ENCODE data around the gene APP. TPM values are rescaled to one million over a fixed set of nuclear protein-coding genes. Genes with fewer than 3 reads are reported as not detected.

Gene APP
- total and polyA plus RNA-seq, 2 of the 13 experiments (the other 11 are each of a cell fraction or from before 2014, with no cell fraction given), result 70.6 to 262 TPM

DNA sequence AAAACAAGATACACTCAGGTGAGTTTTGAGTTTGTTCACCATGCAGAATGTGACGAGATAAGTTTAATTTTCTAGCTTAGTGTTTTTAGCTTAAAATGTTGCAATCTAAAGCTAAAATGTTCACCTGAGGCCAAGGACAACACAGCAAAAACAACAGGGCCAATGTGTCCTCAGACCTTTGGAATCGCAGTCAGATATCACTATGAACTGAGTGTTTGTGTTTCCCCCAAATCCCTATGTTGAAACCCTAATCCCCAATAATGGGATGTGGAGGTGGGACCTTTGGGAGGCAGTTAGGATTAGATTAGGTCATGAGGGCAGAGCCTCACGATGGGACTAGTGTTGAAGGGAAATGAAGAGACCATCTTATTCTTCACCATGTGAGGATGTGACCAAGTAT is 291.4 kb downstream of the APP start (continued):
- TF ChIP-seq, protein P1, sequence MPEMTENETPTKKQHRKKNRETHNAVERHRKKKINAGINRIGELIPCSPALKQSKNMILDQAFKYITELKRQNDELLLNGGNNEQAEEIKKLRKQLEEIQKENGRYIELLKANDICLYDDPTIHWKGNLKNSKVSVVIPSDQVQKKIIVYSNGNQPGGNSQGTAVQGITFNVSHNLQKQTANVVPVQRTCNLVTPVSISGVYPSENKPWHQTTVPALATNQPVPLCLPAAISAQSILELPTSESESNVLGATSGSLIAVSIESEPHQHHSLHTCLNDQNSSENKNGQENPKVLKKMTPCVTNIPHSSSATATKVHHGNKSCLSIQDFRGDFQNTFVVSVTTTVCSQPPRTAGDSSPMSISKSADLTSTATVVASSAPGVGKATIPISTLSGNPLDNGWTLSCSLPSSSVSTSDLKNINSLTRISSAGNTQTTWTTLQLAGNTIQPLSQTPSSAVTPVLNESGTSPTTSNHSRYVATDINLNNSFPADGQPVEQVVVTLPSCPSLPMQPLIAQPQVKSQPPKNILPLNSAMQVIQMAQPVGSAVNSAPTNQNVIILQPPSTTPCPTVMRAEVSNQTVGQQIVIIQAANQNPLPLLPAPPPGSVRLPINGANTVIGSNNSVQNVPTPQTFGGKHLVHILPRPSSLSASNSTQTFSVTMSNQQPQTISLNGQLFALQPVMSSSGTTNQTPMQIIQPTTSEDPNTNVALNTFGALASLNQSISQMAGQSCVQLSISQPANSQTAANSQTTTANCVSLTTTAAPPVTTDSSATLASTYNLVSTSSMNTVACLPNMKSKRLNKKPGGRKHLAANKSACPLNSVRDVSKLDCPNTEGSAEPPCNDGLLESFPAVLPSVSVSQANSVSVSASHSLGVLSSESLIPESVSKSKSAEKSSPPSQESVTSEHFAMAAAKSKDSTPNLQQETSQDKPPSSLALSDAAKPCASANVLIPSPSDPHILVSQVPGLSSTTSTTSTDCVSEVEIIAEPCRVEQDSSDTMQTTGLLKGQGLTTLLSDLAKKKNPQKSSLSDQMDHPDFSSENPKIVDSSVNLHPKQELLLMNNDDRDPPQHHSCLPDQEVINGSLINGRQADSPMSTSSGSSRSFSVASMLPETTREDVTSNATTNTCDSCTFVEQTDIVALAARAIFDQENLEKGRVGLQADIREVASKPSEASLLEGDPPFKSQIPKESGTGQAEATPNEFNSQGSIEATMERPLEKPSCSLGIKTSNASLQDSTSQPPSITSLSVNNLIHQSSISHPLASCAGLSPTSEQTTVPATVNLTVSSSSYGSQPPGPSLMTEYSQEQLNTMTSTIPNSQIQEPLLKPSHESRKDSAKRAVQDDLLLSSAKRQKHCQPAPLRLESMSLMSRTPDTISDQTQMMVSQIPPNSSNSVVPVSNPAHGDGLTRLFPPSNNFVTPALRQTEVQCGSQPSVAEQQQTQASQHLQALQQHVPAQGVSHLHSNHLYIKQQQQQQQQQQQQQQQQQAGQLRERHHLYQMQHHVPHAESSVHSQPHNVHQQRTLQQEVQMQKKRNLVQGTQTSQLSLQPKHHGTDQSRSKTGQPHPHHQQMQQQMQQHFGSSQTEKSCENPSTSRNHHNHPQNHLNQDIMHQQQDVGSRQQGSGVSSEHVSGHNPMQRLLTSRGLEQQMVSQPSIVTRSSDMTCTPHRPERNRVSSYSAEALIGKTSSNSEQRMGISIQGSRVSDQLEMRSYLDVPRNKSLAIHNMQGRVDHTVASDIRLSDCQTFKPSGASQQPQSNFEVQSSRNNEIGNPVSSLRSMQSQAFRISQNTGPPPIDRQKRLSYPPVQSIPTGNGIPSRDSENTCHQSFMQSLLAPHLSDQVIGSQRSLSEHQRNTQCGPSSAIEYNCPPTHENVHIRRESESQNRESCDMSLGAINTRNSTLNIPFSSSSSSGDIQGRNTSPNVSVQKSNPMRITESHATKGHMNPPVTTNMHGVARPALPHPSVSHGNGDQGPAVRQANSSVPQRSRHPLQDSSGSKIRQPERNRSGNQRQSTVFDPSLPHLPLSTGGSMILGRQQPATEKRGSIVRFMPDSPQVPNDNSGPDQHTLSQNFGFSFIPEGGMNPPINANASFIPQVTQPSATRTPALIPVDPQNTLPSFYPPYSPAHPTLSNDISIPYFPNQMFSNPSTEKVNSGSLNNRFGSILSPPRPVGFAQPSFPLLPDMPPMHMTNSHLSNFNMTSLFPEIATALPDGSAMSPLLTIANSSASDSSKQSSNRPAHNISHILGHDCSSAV (CRISPR knock-in tag; IDR thresholded peaks at IDR 0.05; ENCODE audit: borderline replicate concordance), result no peak
- TF ChIP-seq ZNF672 (CRISPR knock-in tag; IDR thresholded peaks at IDR 0.05), result no peak
- no peak for TF ChIP-seq ZNF367 (CRISPR knock-in tag; IDR thresholded peaks at IDR 0.05; ENCODE audit: borderline replicate concordance)
- TF ChIP-seq, protein P2, sequence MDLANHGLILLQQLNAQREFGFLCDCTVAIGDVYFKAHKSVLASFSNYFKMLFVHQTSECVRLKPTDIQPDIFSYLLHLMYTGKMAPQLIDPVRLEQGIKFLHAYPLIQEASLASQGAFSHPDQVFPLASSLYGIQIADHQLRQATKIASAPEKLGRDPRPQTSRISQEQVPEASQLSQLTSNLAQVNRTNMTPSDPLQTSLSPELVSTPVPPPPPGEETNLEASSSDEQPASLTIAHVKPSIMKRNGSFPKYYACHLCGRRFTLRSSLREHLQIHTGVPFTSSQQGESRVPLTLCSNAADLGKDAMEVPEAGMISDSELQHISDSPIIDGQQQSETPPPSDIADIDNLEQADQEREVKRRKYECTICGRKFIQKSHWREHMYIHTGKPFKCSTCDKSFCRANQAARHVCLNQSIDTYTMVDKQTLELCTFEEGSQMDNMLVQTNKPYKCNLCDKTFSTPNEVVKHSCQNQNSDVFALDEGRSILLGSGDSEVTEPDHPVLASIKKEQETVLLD (CRISPR knock-in tag; IDR thresholded peaks at IDR 0.05; ENCODE audit: low read depth), result no peak
- no peak for TF ChIP-seq ZNF569 (CRISPR knock-in tag; IDR thresholded peaks at IDR 0.05; ENCODE audit: borderline replicate concordance)
- TF ChIP-seq, protein P3, sequence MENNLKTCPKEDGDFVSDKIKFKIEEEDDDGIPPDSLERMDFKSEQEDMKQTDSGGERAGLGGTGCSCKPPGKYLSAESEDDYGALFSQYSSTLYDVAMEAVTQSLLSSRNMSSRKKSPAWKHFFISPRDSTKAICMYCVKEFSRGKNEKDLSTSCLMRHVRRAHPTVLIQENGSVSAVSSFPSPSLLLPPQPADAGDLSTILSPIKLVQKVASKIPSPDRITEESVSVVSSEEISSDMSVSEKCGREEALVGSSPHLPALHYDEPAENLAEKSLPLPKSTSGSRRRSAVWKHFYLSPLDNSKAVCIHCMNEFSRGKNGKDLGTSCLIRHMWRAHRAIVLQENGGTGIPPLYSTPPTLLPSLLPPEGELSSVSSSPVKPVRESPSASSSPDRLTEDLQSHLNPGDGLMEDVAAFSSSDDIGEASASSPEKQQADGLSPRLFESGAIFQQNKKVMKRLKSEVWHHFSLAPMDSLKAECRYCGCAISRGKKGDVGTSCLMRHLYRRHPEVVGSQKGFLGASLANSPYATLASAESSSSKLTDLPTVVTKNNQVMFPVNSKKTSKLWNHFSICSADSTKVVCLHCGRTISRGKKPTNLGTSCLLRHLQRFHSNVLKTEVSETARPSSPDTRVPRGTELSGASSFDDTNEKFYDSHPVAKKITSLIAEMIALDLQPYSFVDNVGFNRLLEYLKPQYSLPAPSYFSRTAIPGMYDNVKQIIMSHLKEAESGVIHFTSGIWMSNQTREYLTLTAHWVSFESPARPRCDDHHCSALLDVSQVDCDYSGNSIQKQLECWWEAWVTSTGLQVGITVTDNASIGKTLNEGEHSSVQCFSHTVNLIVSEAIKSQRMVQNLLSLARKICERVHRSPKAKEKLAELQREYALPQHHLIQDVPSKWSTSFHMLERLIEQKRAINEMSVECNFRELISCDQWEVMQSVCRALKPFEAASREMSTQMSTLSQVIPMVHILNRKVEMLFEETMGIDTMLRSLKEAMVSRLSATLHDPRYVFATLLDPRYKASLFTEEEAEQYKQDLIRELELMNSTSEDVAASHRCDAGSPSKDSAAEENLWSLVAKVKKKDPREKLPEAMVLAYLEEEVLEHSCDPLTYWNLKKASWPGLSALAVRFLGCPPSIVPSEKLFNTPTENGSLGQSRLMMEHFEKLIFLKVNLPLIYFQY (CRISPR knock-in tag; IDR thresholded peaks at IDR 0.05; ENCODE audit: borderline replicate concordance), result no peak
- TF ChIP-seq LCORL (IDR thresholded peaks at IDR 0.05), result peak; percentile 48; the same call in 1 of the 2 replicates
- peak; percentile 53; the same call in 1 of the 2 replicates for TF ChIP-seq LCORL (CRISPR knock-in tag; IDR thresholded peaks at IDR 0.05)
- TF ChIP-seq POGZ (CRISPR knock-in tag; IDR thresholded peaks at IDR 0.05), result peak; percentile 68
- TF ChIP-seq POLR2G (IDR thresholded peaks at IDR 0.05; ENCODE audit: low read depth, low read length), result no peak
- TF ChIP-seq ZNF747 (CRISPR knock-in tag; IDR thresholded peaks at IDR 0.05; ENCODE audit: borderline replicate concordance), result no peak
- TF ChIP-seq KLF9 (CRISPR knock-in tag; IDR thresholded peaks at IDR 0.05; ENCODE audit: low read depth), result no peak
- no peak for TF ChIP-seq ZNF572 (CRISPR knock-in tag; IDR thresholded peaks at IDR 0.05)
- TF ChIP-seq, protein P4, sequence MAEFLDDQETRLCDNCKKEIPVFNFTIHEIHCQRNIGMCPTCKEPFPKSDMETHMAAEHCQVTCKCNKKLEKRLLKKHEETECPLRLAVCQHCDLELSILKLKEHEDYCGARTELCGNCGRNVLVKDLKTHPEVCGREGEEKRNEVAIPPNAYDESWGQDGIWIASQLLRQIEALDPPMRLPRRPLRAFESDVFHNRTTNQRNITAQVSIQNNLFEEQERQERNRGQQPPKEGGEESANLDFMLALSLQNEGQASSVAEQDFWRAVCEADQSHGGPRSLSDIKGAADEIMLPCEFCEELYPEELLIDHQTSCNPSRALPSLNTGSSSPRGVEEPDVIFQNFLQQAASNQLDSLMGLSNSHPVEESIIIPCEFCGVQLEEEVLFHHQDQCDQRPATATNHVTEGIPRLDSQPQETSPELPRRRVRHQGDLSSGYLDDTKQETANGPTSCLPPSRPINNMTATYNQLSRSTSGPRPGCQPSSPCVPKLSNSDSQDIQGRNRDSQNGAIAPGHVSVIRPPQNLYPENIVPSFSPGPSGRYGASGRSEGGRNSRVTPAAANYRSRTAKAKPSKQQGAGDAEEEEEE (CRISPR knock-in tag; IDR thresholded peaks at IDR 0.05; ENCODE audit: borderline replicate concordance), result no peak

All from HepG2 (cell line).